Stimulated activated naive CD8-positive, alpha-beta T cell treated with anti-CD3 and anti-CD28 coated beads, Interleukin-15, amount 100 ng/mL, for 72 hours (primary cell): ENCODE measurements around the gene MED31.
"Not testable (repeated sequence)": the region's sequence is repeated elsewhere in the genome, so short reads cannot be mapped to it uniquely, and the experiment has no call there.

Experiments used
- ATAC-seq: fragments of 150-1000 bp; cut with Tn5 transposase; 2 replicates; pipeline ENCODE4 v1.10.0; 2021; ENCODE audit warnings: mild to moderate bottlenecking, moderate library complexity
- DNase-seq, 2 donors: peaks; one replicate each; pipeline ENCODE4 v3.0.0; 2021 to 2022
- H3K27ac Mint-ChIP-seq, 2 donors: one replicate each; pipeline ENCODE4 v1.8.0; 2022; ENCODE audit warnings: mild to moderate bottlenecking in 2 of 2, mixed read lengths in 2 of 2, moderate library complexity in 2 of 2
- H3K27me3 Mint-ChIP-seq: one replicate; pipeline ENCODE4 v1.8.0; 2022; ENCODE audit warnings: mixed read lengths
- H3K4me1 Mint-ChIP-seq: one replicate; pipeline ENCODE4 v1.8.0; 2022; ENCODE audit warnings: mild to moderate bottlenecking, mixed read lengths
- H3K4me3 Mint-ChIP-seq, 2 donors: one replicate each; pipeline ENCODE4 v1.8.0; 2022; ENCODE audit warnings: mild to moderate bottlenecking in 2 of 2, mixed read lengths in 2 of 2, moderate library complexity in 1 of 2
- H3K9me3 Mint-ChIP-seq, 2 donors: one replicate each; pipeline ENCODE4 v1.8.0; 2022; ENCODE audit warnings: mixed read lengths in 2 of 2

Gene MED31

GRCh38 chr17:6630390-6630789, 21.0 kb downstream of the MED31 start:
- DNase-seq (no peak), ATAC-seq (no peak)
- H3K27ac Mint-ChIP-seq = no peak overlapping the region
- H3K4me3 Mint-ChIP-seq = no peak overlapping the region
- H3K4me1 Mint-ChIP-seq = peaks cover 7% of the 10 kb centered on the region
- H3K9me3 Mint-ChIP-seq = no peaks in the 10 kb centered on the region
- H3K27me3 Mint-ChIP-seq = no peaks in the 10 kb centered on the region

- H3K4me3 Mint-ChIP-seq = no peak overlapping the region
Measured at GRCh38 chr17:6627019-6627418, 24.4 kb downstream of the MED31 start.

GRCh38 chr17:6626616-6627015, 24.8 kb downstream of the MED31 start:
- no peaks in the 10 kb centered on the region for H3K27me3 Mint-ChIP-seq
- no peaks in the 10 kb centered on the region for H3K9me3 Mint-ChIP-seq
- DNase-seq (no peak), ATAC-seq (no peak)
- H3K4me3 Mint-ChIP-seq = no peak overlapping the region
- no peak overlapping the region for H3K27ac Mint-ChIP-seq
- H3K4me1 Mint-ChIP-seq = peaks cover 7% of the 10 kb centered on the region

More at GRCh38 chr17:6627019-6627418, 24.4 kb downstream of the MED31 start:
- DNase-seq (no peak), ATAC-seq (no peak)
- H3K27ac Mint-ChIP-seq = no peak overlapping the region
- H3K9me3 Mint-ChIP-seq = no peaks in the 10 kb centered on the region
- H3K27me3 Mint-ChIP-seq = no peaks in the 10 kb centered on the region
- peaks cover 7% of the 10 kb centered on the region for H3K4me1 Mint-ChIP-seq

GRCh38 chr17:6623941-6624340, 27.5 kb downstream of the MED31 start:
- Mint-ChIP-seq H3K9me3 (no peaks in the 10 kb centered on the region), H3K27ac (no peak overlapping the region), H3K4me1 (peaks cover 7% of the 10 kb centered on the region), H3K4me3 (no peak overlapping the region), H3K27me3 (no peaks in the 10 kb centered on the region)
- DNase-seq = no peak
- ATAC-seq = no peak

GRCh38 chr17:6611231-6611630, 40.2 kb downstream of the MED31 start:
- H3K27me3 Mint-ChIP-seq = no peaks in the 10 kb centered on the region
- ATAC-seq (no peak), DNase-seq (no peak)
- H3K9me3 Mint-ChIP-seq = no peaks in the 10 kb centered on the region
- no peaks in the 10 kb centered on the region for H3K4me1 Mint-ChIP-seq
- peak overlapping the region in 1 of 2 donors; percentile 27 for H3K27ac Mint-ChIP-seq
- H3K4me3 Mint-ChIP-seq = no peak overlapping the region

GRCh38 chr17:6610011-6610410, 41.4 kb downstream of the MED31 start:
- Mint-ChIP-seq H3K4me1 (no peaks in the 10 kb centered on the region), H3K9me3 (no peaks in the 10 kb centered on the region), H3K27me3 (no peaks in the 10 kb centered on the region), H3K4me3 (no peak overlapping the region), H3K27ac (no peak overlapping the region)
- no peak for DNase-seq
- no peak for ATAC-seq

- Mint-ChIP-seq H3K4me1 (peaks cover 2% of the 10 kb centered on the region), H3K9me3 (no peaks in the 10 kb centered on the region), H3K4me3 (no peak overlapping the region), H3K27ac (no peak overlapping the region), H3K27me3 (no peaks in the 10 kb centered on the region)
- ATAC-seq = no peak
- DNase-seq = no peak
Measured at GRCh38 chr17:6608321-6608720, 43.1 kb downstream of the MED31 start.

GRCh38 chr17:6605142-6605541, 46.3 kb downstream of the MED31 start:
- ATAC-seq = no peak
- Mint-ChIP-seq H3K27ac (no peak overlapping the region), H3K9me3 (no peaks in the 10 kb centered on the region), H3K4me1 (peaks cover 9% of the 10 kb centered on the region), H3K4me3 (no peak overlapping the region), H3K27me3 (no peaks in the 10 kb centered on the region)
- no peak for DNase-seq

- H3K9me3 Mint-ChIP-seq = no peaks in the 10 kb centered on the region
- H3K27me3 Mint-ChIP-seq = no peaks in the 10 kb centered on the region
- DNase-seq = no peak
- peaks cover 9% of the 10 kb centered on the region for H3K4me1 Mint-ChIP-seq
- no peak overlapping the region for H3K27ac Mint-ChIP-seq
- H3K4me3 Mint-ChIP-seq = no peak overlapping the region
- no peak for ATAC-seq
Measured at GRCh38 chr17:6603744-6604325, 47.6 kb downstream of the MED31 start.

GRCh38 chr17:6602141-6602540, 49.3 kb downstream of the MED31 start:
- H3K9me3 Mint-ChIP-seq = no peaks in the 10 kb centered on the region
- H3K27me3 Mint-ChIP-seq = no peaks in the 10 kb centered on the region
- H3K27ac Mint-ChIP-seq = no peak overlapping the region

GRCh38 chr17:6599364-6599763, 52.0 kb downstream of the MED31 start:
- ATAC-seq = no peak
- no peak overlapping the region for H3K27ac Mint-ChIP-seq
- H3K27me3 Mint-ChIP-seq = no peaks in the 10 kb centered on the region
- no peak overlapping the region for H3K4me3 Mint-ChIP-seq
- H3K4me1 Mint-ChIP-seq = peaks cover 9% of the 10 kb centered on the region
- H3K9me3 Mint-ChIP-seq = no peaks in the 10 kb centered on the region
- no peak for DNase-seq

More at GRCh38 chr17:6602141-6602540, 49.3 kb downstream of the MED31 start:
- DNase-seq (no peak), ATAC-seq (no peak)
- Mint-ChIP-seq H3K4me1 (peaks cover 9% of the 10 kb centered on the region), H3K4me3 (no peak overlapping the region)

GRCh38 chr17:6597727-6598126, 53.7 kb downstream of the MED31 start:
- no peak overlapping the region for H3K4me3 Mint-ChIP-seq
- no peaks in the 10 kb centered on the region for H3K9me3 Mint-ChIP-seq
- ATAC-seq (no peak), DNase-seq (no peak)
- H3K4me1 Mint-ChIP-seq = peaks cover 1% of the 10 kb centered on the region
- no peaks in the 10 kb centered on the region for H3K27me3 Mint-ChIP-seq
- no peak overlapping the region for H3K27ac Mint-ChIP-seq

GRCh38 chr17:6596941-6597340, 54.5 kb downstream of the MED31 start:
- no peak overlapping the region for H3K27ac Mint-ChIP-seq

GRCh38 chr17:6596511-6596910, 54.9 kb downstream of the MED31 start:
- no peak overlapping the region for H3K4me3 Mint-ChIP-seq
- no peaks in the 10 kb centered on the region for H3K9me3 Mint-ChIP-seq
- H3K4me1 Mint-ChIP-seq = peaks cover 6% of the 10 kb centered on the region
- DNase-seq (no peak), ATAC-seq (no peak)
- no peak overlapping the region for H3K27ac Mint-ChIP-seq
- H3K27me3 Mint-ChIP-seq = no peaks in the 10 kb centered on the region

More at GRCh38 chr17:6596941-6597340, 54.5 kb downstream of the MED31 start:
- Mint-ChIP-seq H3K27me3 (no peaks in the 10 kb centered on the region), H3K4me3 (no peak overlapping the region), H3K4me1 (peaks cover 2% of the 10 kb centered on the region), H3K9me3 (no peaks in the 10 kb centered on the region)
- ATAC-seq (no peak), DNase-seq (no peak)

GRCh38 chr17:6596081-6596480, 55.3 kb downstream of the MED31 start:
- DNase-seq (no peak), ATAC-seq (no peak)
- no peak overlapping the region for H3K27ac Mint-ChIP-seq
- H3K9me3 Mint-ChIP-seq = no peaks in the 10 kb centered on the region
- no peaks in the 10 kb centered on the region for H3K27me3 Mint-ChIP-seq
- no peak overlapping the region for H3K4me3 Mint-ChIP-seq
- H3K4me1 Mint-ChIP-seq = peaks cover 6% of the 10 kb centered on the region

- H3K9me3 Mint-ChIP-seq, H3K27ac Mint-ChIP-seq, DNase-seq, H3K4me3 Mint-ChIP-seq, H3K27me3 Mint-ChIP-seq, H3K4me1 Mint-ChIP-seq, ATAC-seq: not testable (repeated sequence)
Measured at GRCh38 chr17:6593371-6593770, 58.0 kb downstream of the MED31 start.
